ENCODE data around the gene ATP6V0A4. TPM values are rescaled to one million over a fixed set of nuclear protein-coding genes. Genes with fewer than 3 reads are reported as not detected.
A peak's percentile ranks its signal among the peaks of the same experiment; 100 is the strongest.

Gene ATP6V0A4
- polyA plus RNA-seq, 6 donors from 2014 or later, result not detected

GRCh38 chr7:138755331-138755747 lies 42.7 kb downstream of the ATP6V0A4 start:
- ATAC-seq (ENCODE audit: low read depth in 2 of 2) (no peak), DNase-seq (no peak)
- Mint-ChIP-seq H3K9me3 (peaks cover 0 to 4% (median 0%) of the 10 kb centered on the region in 7 donors), H3K36me3 (no peaks in the 10 kb centered on the region), H3K27me3 (peaks cover under 1 to 12% (median 12%) of the 10 kb centered on the region in 3 donors), H3K27ac (no peak overlapping the region), H3K4me1 (peaks cover 0 to 11% (median 0%) of the 10 kb centered on the region in 3 donors), H3K4me3 (no peak overlapping the region)

GRCh38 chr7:138753610-138754009 lies 44.4 kb downstream of the ATP6V0A4 start:
- peaks cover 8 to 24% (median 20%) of the 10 kb centered on the region in 3 donors for H3K27me3 Mint-ChIP-seq
- ATAC-seq (ENCODE audit: low read depth in 2 of 2), result no peak
- H3K27ac Mint-ChIP-seq, result no peak overlapping the region
- no peak for DNase-seq
- peaks cover 0 to 11% (median 0%) of the 10 kb centered on the region in 3 donors for H3K4me1 Mint-ChIP-seq
- no peak overlapping the region for H3K4me3 Mint-ChIP-seq
- no peaks in the 10 kb centered on the region for H3K36me3 Mint-ChIP-seq
- peaks cover 0 to 6% (median 0%) of the 10 kb centered on the region in 7 donors for H3K9me3 Mint-ChIP-seq

- no peaks in the 10 kb centered on the region for H3K36me3 Mint-ChIP-seq
- peaks cover 8 to 24% (median 20%) of the 10 kb centered on the region in 3 donors for H3K27me3 Mint-ChIP-seq
- no peak overlapping the region for H3K27ac Mint-ChIP-seq
- H3K9me3 Mint-ChIP-seq, result peaks cover 0 to 6% (median 0%) of the 10 kb centered on the region in 7 donors
- no peak for ATAC-seq (ENCODE audit: low read depth in 2 of 2)
- H3K4me3 Mint-ChIP-seq, result no peak overlapping the region
- peaks cover 0 to 11% (median 0%) of the 10 kb centered on the region in 3 donors for H3K4me1 Mint-ChIP-seq
- DNase-seq, result no peak
Observed at GRCh38 chr7:138753150-138753518, 44.9 kb downstream of the ATP6V0A4 start.

- DNase-seq, result peak; percentile 30
- Mint-ChIP-seq H3K27ac (peak overlapping the region in 1 of 6 donors; percentile 62), H3K9me3 (peaks cover 0 to 6% (median 0%) of the 10 kb centered on the region in 7 donors), H3K4me3 (no peak overlapping the region), H3K27me3 (peaks cover 8 to 24% (median 20%) of the 10 kb centered on the region in 3 donors), H3K4me1 (peaks cover 0 to 11% (median 0%) of the 10 kb centered on the region in 3 donors), H3K36me3 (no peaks in the 10 kb centered on the region)
- ATAC-seq (ENCODE audit: low read depth in 2 of 2), result peak; percentile 87 to 90
Observed at GRCh38 chr7:138752518-138753149, 45.4 kb downstream of the ATP6V0A4 start.

- Mint-ChIP-seq H3K4me3 (no peak overlapping the region), H3K9me3 (peaks cover 0 to 6% (median 0%) of the 10 kb centered on the region in 7 donors), H3K4me1 (peaks cover 0 to 11% (median 0%) of the 10 kb centered on the region in 3 donors), H3K27ac (no peak overlapping the region), H3K27me3 (peaks cover 8 to 24% (median 20%) of the 10 kb centered on the region in 3 donors), H3K36me3 (no peaks in the 10 kb centered on the region)
- DNase-seq (no peak), ATAC-seq (ENCODE audit: low read depth in 2 of 2) (no peak)
Observed at GRCh38 chr7:138750901-138751464, 47.0 kb downstream of the ATP6V0A4 start.

GRCh38 chr7:138750473-138750872 lies 47.5 kb downstream of the ATP6V0A4 start:
- Mint-ChIP-seq H3K27me3 (peaks cover 8 to 24% (median 20%) of the 10 kb centered on the region in 3 donors), H3K9me3 (peaks cover 0 to 6% (median 0%) of the 10 kb centered on the region in 7 donors), H3K4me3 (no peak overlapping the region), H3K4me1 (peaks cover 0 to 11% (median 0%) of the 10 kb centered on the region in 3 donors), H3K27ac (no peak overlapping the region), H3K36me3 (no peaks in the 10 kb centered on the region)
- no peak for DNase-seq
- ATAC-seq (ENCODE audit: low read depth in 2 of 2), result no peak

- Mint-ChIP-seq H3K9me3 (peaks cover 0 to 6% (median 0%) of the 10 kb centered on the region in 7 donors), H3K27ac (peak overlapping the region in 1 of 6 donors; percentile 47), H3K36me3 (no peaks in the 10 kb centered on the region), H3K27me3 (peaks cover 8 to 24% (median 20%) of the 10 kb centered on the region in 3 donors), H3K4me1 (peaks cover 0 to 11% (median 0%) of the 10 kb centered on the region in 3 donors), H3K4me3 (no peak overlapping the region)
- ATAC-seq (ENCODE audit: low read depth in 2 of 2), result no peak
- no peak for DNase-seq
Observed at GRCh38 chr7:138749960-138750359, 48.0 kb downstream of the ATP6V0A4 start.

- peaks cover 0 to 6% (median 0%) of the 10 kb centered on the region in 7 donors for H3K9me3 Mint-ChIP-seq
- no peak overlapping the region for H3K4me3 Mint-ChIP-seq
- peaks cover 8 to 24% (median 20%) of the 10 kb centered on the region in 3 donors for H3K27me3 Mint-ChIP-seq
- H3K36me3 Mint-ChIP-seq, result no peaks in the 10 kb centered on the region
- ATAC-seq (ENCODE audit: low read depth in 2 of 2), result no peak
- no peak overlapping the region for H3K27ac Mint-ChIP-seq
- peaks cover 0 to 11% (median 0%) of the 10 kb centered on the region in 3 donors for H3K4me1 Mint-ChIP-seq
- DNase-seq, result no peak
Observed at GRCh38 chr7:138748666-138749065, 49.3 kb downstream of the ATP6V0A4 start.

- H3K4me1 Mint-ChIP-seq, result no peaks in the 10 kb centered on the region
Observed at GRCh38 chr7:138746073-138746472, 51.9 kb downstream of the ATP6V0A4 start.

GRCh38 chr7:138745189-138745588 lies 52.8 kb downstream of the ATP6V0A4 start:
- ATAC-seq (ENCODE audit: low read depth in 2 of 2) (no peak), DNase-seq (no peak)
- peaks cover 0 to 2% (median 0%) of the 10 kb centered on the region in 7 donors for H3K9me3 Mint-ChIP-seq
- H3K4me1 Mint-ChIP-seq, result no peaks in the 10 kb centered on the region
- H3K27me3 Mint-ChIP-seq, result peaks cover 6 to 10% (median 6%) of the 10 kb centered on the region in 3 donors
- no peak overlapping the region for H3K4me3 Mint-ChIP-seq
- no peak overlapping the region for H3K27ac Mint-ChIP-seq
- no peaks in the 10 kb centered on the region for H3K36me3 Mint-ChIP-seq

More at GRCh38 chr7:138746073-138746472, 51.9 kb downstream of the ATP6V0A4 start:
- Mint-ChIP-seq H3K4me3 (no peak overlapping the region), H3K36me3 (no peaks in the 10 kb centered on the region), H3K9me3 (peaks cover 0 to 4% (median 0%) of the 10 kb centered on the region in 7 donors), H3K27me3 (peaks cover 8 to 19% (median 15%) of the 10 kb centered on the region in 3 donors), H3K27ac (no peak overlapping the region)
- ATAC-seq (ENCODE audit: low read depth in 2 of 2) (no peak), DNase-seq (no peak)

- no peak for ATAC-seq (ENCODE audit: low read depth in 2 of 2)
- Mint-ChIP-seq H3K4me1 (peaks cover 0 to 4% (median 0%) of the 10 kb centered on the region in 3 donors), H3K9me3 (peaks cover 0 to 7% (median 0%) of the 10 kb centered on the region in 7 donors), H3K4me3 (no peak overlapping the region), H3K27me3 (peaks cover 3 to 11% (median 5%) of the 10 kb centered on the region in 3 donors), H3K27ac (no peak overlapping the region), H3K36me3 (no peaks in the 10 kb centered on the region)
- DNase-seq, result no peak
Observed at GRCh38 chr7:138741453-138741735, 56.6 kb downstream of the ATP6V0A4 start.

GRCh38 chr7:138739859-138740258 lies 58.1 kb downstream of the ATP6V0A4 start:
- Mint-ChIP-seq H3K4me3 (no peak overlapping the region), H3K27ac (no peak overlapping the region), H3K9me3 (peaks cover 0 to 7% (median 0%) of the 10 kb centered on the region in 7 donors), H3K36me3 (no peaks in the 10 kb centered on the region), H3K4me1 (peaks cover 0 to 4% (median 0%) of the 10 kb centered on the region in 3 donors), H3K27me3 (peaks cover 3 to 11% (median 5%) of the 10 kb centered on the region in 3 donors)
- DNase-seq, result no peak
- ATAC-seq (ENCODE audit: low read depth in 2 of 2), result no peak

GRCh38 chr7:138738551-138739335 lies 59.3 kb downstream of the ATP6V0A4 start:
- no peaks in the 10 kb centered on the region for H3K36me3 Mint-ChIP-seq
- no peak overlapping the region for H3K27ac Mint-ChIP-seq
- no peak overlapping the region for H3K4me3 Mint-ChIP-seq

More at GRCh38 chr7:138738551-138739335, 59.3 kb downstream of the ATP6V0A4 start:
- Mint-ChIP-seq H3K9me3 (peaks cover 0 to 7% (median 0%) of the 10 kb centered on the region in 7 donors), H3K4me1 (peaks cover 0 to 4% (median 0%) of the 10 kb centered on the region in 3 donors), H3K27me3 (peaks cover 3 to 11% (median 5%) of the 10 kb centered on the region in 3 donors)
- DNase-seq, result peak; percentile 30
- peak in 1 of 2 donors; percentile 66 for ATAC-seq (ENCODE audit: low read depth in 2 of 2)

Data from naive B cell (primary cell).